ENCODE results near the gene MICB.

Gene MICB

GRCh38 chr6:31510007-31510406 lies 12.1 kb downstream of the MICB start:
- no peak for DNase-seq

- DNase-seq, result no peak
These were observed 15.7 kb downstream of the MICB start for GRCh38 chr6:31513456-31514165.

DNA sequence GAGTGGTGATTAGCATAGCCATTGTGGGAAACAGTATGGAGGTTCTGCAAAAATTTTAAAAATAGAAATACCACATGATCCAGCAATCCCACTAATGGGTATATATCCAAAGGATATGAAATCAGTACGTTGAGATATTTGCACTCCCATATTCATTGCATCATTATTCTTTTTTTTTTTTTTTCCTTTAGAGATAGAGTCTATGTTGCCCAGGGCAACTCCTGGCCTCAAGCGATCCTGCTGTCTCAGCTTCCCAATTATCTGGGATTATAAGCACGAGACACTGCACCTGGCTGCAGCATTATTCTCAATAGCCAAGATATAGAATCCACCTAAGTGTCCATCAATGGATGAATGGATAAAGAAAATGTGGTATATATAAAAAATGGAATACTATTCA lies 23.9 kb downstream of the MICB start:
- no peak for DNase-seq

DNA sequence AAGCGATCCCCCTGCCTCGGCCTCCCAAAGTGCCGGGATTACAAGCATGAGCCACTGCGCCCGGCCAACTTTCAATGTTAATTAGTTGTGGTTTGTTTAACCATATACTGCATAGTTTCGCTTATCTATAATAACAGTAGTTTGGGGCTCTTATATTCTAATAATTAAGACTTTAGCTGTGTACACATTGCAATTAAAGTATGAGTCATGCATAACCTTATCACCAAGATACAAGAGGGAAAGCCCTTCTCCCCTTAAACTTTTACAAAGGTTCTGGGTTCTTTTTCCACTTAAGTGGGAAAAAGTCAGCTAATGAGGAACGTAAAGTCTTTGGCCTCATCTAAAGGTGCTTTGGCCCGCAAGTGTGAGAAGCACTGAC lies 27.6 kb downstream of the MICB start:
- no peak for DNase-seq

DNA sequence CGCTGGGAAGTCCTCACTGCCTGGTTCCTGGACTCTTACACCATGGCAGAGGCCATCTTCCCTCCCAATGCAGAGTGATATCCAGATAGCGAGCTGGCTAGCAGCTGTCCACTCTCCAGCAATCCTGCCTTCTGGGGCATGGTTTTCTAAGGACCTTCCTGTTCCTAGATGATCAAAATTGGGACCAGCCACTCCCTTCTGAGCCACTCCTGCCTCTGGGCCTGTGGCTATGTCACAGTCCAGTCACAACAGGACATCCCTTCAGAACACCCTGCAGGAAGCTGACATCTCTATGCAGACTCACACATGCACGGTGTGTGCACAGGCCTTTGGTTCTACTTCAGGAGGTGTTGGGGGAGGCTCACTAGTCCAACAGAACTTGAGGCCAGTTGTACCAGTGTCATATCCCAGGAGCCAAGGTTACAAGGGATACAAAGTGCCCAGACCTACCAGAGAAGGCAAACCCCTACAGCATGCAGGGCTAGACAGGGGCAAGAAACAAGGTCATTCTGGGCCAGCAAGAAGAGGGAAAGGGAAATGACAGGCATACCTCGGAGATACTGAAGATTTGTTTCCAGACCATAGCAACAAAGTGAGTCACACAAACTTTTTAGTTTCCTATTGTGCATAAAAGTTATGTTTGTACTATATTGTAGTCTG lies 28.1 kb downstream of the MICB start:
- DNase-seq, result no peak

GRCh38 chr6:31528307-31528777 lies 30.4 kb downstream of the MICB start:
- DNase-seq, result no peak

- no peak for DNase-seq
These were observed 30.9 kb downstream of the MICB start, which contains the start of gene MCCD1 for GRCh38 chr6:31528821-31529328. TSS of gene MCCD1 (plus strand) at chr6:31528962. CDS start at chr6:31529015, 53 bp downstream.

- DNase-seq, result no peak
These were observed 31.6 kb downstream of the MICB start for GRCh38 chr6:31529329-31530150.

- DNase-seq, result no peak
These were observed 32.7 kb downstream of the MICB start for GRCh38 chr6:31530659-31531058.

- no peak for DNase-seq
These were observed 33.2 kb downstream of the MICB start for GRCh38 chr6:31531162-31531561.

DNA sequence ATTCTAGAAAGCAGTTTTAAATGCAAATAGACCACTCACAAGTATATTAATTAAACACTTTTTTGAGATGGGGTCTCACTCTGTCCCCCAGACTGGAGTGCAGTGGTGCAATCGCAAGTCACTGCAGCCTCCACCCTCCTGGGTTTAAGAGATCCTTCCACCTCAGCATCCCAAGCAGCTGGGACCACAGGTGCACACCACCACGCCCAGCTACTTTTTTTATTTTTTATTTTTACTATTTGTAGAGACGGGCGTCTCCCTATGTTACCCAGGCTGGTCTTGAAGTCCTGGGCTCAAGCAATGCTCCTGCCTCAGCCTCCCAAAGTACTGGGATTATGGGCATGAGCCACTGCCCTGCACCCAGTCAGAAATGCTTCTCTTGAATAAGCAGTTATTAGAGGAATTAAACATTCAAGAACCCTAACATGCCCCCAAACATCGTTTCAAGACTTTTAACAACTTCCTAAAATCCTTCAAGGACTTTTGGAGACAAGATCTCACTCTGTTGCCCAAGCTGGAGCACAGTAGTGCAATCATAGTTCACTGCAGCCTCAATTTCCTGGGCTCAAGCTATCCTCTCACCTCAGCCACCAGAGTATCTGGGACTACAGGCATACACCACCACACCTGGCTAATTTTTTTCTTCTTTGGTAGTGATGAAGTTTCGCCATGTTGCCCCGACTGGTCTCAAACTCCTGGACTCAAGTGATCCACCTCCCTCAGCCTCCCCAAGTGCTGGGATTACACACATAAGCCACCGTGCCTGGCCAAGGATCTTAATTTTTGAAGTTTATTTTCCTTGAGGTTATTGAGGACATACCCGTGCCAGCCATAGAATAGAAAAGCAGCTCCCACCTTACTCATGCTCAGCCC lies 34.1 kb downstream of the MICB start:
- DNase-seq, result no peak

GRCh38 chr6:31532644-31533454 lies 34.9 kb downstream of the MICB start:
- no peak for DNase-seq

GRCh38 chr6:31533455-31533841 lies 35.5 kb downstream of the MICB start:
- no peak for DNase-seq

DNA sequence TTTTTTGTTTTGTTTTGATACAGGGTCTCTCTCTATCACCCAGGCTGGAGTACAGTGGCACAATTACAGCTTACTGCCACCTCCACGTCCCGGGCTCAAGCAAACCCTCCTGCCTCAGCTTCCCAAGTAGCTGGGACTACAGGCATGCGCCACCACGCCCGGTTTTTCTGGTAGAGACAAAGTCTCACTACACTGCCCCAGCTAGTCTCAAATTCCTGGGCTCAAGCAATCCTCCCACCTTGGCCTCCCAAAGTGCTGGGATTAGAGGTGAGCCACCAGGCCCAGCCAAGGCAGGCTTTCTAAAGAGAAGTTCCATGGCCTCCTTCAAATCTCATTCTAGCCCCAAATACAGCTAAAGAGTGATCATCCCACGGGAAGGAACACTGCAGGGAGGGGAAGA lies 36.1 kb downstream of the MICB start:
- DNase-seq, result no peak

GRCh38 chr6:31534521-31535040 lies 36.6 kb downstream of the MICB start:
- no peak for DNase-seq

DNA sequence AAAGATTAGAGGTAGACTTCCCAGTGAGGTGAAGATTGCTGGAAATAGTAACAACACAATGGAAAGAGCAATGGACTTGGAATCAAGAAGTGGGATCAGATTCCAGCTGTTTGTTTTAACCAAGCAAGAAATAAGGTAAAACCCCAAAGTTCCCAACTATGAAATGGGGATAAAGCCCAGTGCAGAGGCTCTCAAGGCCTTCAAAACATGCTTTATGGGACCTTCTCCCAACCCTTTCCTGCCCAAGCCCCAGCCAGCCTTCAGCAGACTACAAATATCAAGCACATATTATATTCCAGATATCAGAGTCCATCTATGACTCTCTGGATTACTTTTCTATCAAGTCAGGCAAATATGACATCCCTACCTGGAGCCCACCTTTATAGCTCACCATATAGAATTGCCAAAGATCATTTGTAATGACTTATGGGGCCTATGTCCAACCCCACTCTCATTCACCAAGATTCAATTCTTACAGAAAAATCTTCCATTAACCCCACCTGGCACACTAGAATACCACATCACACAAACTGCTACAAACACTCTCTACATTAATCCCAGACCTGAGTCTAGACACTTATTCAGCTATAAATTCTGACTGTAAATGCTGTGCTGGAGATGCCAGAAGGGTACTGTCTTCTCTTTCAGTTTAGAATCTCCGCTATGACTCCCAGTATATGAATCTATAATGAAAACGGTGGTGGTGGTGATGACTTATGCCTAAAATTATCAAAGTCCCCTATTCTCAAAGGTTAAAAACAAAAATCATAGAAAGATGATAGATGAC lies 37.8 kb downstream of the MICB start:
- DNase-seq, result no peak

DNA sequence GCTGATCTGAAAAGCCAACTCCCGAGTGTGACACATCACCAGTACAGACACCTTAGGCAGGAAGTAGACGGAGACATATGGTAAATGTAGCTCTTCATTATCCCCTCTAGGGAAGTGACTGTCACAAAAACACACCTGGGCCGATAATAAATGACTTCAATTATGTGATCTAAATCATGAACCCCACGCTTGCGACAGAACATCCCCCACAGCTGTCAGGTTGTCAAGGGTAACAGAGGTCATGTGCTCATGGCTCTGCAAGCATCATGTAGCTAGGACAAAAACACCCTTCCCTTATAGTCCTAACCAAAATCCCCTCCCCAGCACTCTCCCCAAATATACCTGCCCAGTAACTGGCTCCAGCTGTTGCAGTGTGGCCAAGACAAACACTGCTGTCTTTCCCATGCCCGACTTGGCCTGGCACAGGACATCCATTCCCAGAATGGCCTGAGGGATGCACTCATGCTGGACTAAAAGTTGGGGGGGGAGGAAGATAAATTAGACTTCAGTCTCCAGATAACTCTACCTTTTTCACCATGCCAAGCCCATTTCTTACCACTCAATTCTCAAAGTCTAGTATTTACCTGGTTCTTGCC lies 41.0 kb downstream of the MICB start:
- no peak for DNase-seq

DNA sequence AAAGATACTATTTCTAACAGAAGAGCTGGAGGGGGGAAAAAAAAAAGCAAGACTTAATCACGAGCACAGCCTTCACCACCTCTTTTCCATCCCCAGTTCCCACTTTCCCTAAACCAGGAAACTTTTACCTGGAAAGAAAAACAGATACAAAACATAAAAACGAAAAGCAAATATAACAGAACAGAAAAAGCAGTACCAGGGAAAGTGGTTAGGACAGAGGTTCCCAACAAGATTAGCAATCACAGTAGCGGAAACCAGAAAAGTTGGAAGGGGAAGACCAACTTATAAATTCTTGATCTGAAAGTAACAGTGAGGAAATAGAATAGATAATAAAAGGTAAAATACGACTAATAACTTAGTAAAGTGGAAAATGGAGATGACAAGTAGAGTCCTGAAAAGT lies 42.7 kb downstream of the MICB start:
- no peak for DNase-seq

DNA sequence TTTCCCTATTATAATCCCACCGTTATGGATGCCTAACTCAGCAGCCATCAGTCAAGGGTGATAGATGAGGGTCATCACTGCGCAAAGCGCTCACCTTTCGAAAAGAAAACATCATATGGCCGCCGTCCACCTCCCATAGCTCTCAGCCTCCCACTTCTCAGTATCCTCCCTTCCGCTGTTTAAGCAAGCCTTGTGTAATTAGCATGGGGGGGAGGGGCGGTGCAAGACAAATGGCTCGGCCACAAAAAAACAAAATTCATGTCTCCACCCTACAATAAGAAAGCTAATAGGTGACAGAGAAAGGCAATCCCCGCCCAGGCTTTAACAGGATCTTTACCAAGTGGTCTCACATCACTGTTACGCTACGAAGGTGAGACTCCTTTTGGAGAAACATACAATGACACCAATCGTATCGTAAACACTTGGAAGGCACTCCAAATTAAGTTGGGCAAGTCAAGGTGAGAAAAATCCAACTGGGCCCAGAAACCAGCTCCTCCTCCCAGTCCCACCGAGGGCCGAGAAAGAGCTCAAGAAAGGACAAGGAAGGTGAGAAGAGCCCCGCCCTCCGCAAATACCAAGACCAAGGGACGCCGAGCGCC lies 43.2 kb downstream of the MICB start:
- DNase-seq, result peak; percentile 68

All from inflammatory macrophage treated with lipopolysaccharide for 4 hours (primary cell).